ENCODE measurements around the gene HBG1.

DNA sequence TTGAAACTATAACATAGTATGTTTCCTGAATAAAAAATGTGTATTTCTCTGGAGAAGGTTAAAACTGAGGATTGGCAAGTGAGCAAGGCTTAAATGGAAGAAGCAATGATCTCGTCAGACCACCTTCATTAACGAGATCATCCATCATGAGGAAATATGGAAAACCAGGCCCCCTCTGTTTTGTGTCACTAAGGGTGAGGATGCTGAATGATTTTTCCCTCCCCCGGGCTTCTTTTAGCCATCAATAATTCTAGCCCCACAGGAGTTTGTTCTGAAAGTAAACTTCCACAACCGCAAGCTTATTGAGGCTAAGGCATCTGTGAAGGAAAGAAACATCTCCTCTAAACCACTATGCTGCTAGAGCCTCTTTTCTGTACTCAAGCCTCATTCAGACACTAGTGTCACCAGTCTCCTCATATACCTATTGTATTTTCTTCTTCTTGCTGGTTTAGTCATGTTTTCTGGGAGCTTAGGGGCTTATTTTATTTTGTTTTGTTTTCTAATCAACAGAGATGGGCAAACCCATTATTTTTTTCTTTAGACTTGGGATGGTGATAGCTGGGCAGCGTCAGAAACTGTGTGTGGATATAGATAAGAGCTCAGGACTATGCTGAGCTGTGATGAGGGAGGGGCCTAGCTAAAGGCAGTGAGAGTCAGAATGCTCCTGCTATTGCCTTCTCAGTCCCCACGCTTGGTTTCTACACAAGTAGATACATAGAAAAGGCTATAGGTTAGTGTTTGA, 25.9 kb upstream of the HBG1 start:
- TF ChIP-seq, protein P1, sequence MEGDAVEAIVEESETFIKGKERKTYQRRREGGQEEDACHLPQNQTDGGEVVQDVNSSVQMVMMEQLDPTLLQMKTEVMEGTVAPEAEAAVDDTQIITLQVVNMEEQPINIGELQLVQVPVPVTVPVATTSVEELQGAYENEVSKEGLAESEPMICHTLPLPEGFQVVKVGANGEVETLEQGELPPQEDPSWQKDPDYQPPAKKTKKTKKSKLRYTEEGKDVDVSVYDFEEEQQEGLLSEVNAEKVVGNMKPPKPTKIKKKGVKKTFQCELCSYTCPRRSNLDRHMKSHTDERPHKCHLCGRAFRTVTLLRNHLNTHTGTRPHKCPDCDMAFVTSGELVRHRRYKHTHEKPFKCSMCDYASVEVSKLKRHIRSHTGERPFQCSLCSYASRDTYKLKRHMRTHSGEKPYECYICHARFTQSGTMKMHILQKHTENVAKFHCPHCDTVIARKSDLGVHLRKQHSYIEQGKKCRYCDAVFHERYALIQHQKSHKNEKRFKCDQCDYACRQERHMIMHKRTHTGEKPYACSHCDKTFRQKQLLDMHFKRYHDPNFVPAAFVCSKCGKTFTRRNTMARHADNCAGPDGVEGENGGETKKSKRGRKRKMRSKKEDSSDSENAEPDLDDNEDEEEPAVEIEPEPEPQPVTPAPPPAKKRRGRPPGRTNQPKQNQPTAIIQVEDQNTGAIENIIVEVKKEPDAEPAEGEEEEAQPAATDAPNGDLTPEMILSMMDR (conservative IDR thresholded peaks at IDR 0.05) = no peak
- TF ChIP-seq ZFX (IDR thresholded peaks at IDR 0.05) = no peak

All from C4-2B (cell line).